Neutrophil (primary cell): ENCODE data around the gene UNC79.
"Not testable (repeated sequence)": the region's sequence is repeated elsewhere in the genome, so short reads cannot be mapped to it uniquely, and the experiment has no call there.

Experiments used
- H3K27ac ChIP-seq: fragments of 200-600 bp; sonication (generic); 2 replicates; pipeline ENCODE4 v1.5.1; 2016; ENCODE audit warnings: mild to moderate bottlenecking, moderate library complexity
- H3K27me3 ChIP-seq: fragments of 200-600 bp; sonication (generic); 2 replicates; pipeline ENCODE4 v1.6.0; 2016; ENCODE audit warnings: mild to moderate bottlenecking
- H3K36me3 ChIP-seq: fragments of 200-600 bp; sonication (generic); 2 replicates; pipeline ENCODE4 v1.5.1; 2017
- H3K4me1 ChIP-seq, 2 experiments: fragments of 200-600 bp in 1 of 2; sonication (generic) in 1 of 2; 1 replicate in 1 of 2; 2 replicates in 1 of 2; pipeline versions ENCODE4 v1.5.1 to v1.6.1; 2013 to 2016; ENCODE audit warnings: low read depth in 1 of 2, low read length in 1 of 2, mild to moderate bottlenecking in 1 of 2, moderate library complexity in 1 of 2; ENCODE audit not compliant: control insufficient read depth in 1 of 2, insufficient read depth in 1 of 2
- H3K4me3 ChIP-seq, 2 experiments: fragments of 200-600 bp in 1 of 2; sonication (generic) in 1 of 2; 1 replicate in 1 of 2; 2 replicates in 1 of 2; pipeline ENCODE4 v1.5.1; 2013 to 2016; ENCODE audit warnings: low read depth in 1 of 2, low read length in 1 of 2, mild to moderate bottlenecking in 1 of 2, moderate library complexity in 1 of 2
- H3K9me3 ChIP-seq: fragments of 200-600 bp; sonication (generic); 2 replicates; pipeline ENCODE4 v1.5.1; 2016
- TF ChIP-seq, protein P1 (sequence below): fragments of 200-600 bp; sonication (generic); IDR thresholded peaks from 2 replicates; pipeline ENCODE4 v1.5.1; 2016; ENCODE audit warnings: antibody characterized with exemption

UNC79 gene

GRCh38 chr14:93496856-93497741, 66.4 kb downstream of the UNC79 start:
- no peak overlapping the region for H3K4me3 ChIP-seq
- H3K4me1 ChIP-seq: no peaks in the 10 kb centered on the region

GRCh38 chr14:93510056-93510455, 79.3 kb downstream of the UNC79 start:
- Histone ChIP-seq H3K27ac (no peak overlapping the region), H3K4me3 (no peak overlapping the region), H3K4me1 (no peaks in the 10 kb centered on the region), H3K9me3 (no peaks in the 10 kb centered on the region), H3K27me3 (peaks cover 10% of the 10 kb centered on the region), H3K36me3 (no peaks in the 10 kb centered on the region)
- TF ChIP-seq, protein P1, sequence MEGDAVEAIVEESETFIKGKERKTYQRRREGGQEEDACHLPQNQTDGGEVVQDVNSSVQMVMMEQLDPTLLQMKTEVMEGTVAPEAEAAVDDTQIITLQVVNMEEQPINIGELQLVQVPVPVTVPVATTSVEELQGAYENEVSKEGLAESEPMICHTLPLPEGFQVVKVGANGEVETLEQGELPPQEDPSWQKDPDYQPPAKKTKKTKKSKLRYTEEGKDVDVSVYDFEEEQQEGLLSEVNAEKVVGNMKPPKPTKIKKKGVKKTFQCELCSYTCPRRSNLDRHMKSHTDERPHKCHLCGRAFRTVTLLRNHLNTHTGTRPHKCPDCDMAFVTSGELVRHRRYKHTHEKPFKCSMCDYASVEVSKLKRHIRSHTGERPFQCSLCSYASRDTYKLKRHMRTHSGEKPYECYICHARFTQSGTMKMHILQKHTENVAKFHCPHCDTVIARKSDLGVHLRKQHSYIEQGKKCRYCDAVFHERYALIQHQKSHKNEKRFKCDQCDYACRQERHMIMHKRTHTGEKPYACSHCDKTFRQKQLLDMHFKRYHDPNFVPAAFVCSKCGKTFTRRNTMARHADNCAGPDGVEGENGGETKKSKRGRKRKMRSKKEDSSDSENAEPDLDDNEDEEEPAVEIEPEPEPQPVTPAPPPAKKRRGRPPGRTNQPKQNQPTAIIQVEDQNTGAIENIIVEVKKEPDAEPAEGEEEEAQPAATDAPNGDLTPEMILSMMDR: no peak

More at GRCh38 chr14:93496856-93497741, 66.4 kb downstream of the UNC79 start:
- Histone ChIP-seq H3K9me3 (no peaks in the 10 kb centered on the region), H3K27me3 (peaks cover 7% of the 10 kb centered on the region), H3K27ac (no peak overlapping the region), H3K36me3 (no peaks in the 10 kb centered on the region)
- TF ChIP-seq, protein P1: no peak

DNA sequence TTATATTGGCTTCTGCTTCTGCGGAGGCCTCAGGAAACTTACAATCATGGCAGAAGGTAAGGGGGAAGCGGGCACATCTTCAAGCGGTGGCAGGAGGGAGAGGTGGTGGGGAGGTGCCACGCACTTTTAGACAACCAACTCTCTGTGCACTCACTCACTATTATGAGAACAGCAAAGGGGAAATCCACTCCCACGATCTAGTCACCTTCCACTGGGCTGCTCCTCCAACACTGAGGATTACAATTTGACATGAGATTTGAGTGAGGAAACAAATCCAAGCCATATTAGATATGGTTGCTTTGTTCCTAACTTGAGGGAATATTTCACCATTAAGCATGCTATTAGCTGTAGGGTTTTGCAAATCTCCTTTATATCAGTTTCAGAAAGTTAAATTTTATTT, 80.3 kb downstream of the UNC79 start:
- no peaks in the 10 kb centered on the region for H3K4me1 ChIP-seq
- no peak overlapping the region for H3K4me3 ChIP-seq
- H3K27ac ChIP-seq: no peak overlapping the region
- no peaks in the 10 kb centered on the region for H3K36me3 ChIP-seq
- H3K27me3 ChIP-seq: peaks cover 8% of the 10 kb centered on the region
- H3K9me3 ChIP-seq: no peaks in the 10 kb centered on the region
- TF ChIP-seq, protein P1: no peak

DNA sequence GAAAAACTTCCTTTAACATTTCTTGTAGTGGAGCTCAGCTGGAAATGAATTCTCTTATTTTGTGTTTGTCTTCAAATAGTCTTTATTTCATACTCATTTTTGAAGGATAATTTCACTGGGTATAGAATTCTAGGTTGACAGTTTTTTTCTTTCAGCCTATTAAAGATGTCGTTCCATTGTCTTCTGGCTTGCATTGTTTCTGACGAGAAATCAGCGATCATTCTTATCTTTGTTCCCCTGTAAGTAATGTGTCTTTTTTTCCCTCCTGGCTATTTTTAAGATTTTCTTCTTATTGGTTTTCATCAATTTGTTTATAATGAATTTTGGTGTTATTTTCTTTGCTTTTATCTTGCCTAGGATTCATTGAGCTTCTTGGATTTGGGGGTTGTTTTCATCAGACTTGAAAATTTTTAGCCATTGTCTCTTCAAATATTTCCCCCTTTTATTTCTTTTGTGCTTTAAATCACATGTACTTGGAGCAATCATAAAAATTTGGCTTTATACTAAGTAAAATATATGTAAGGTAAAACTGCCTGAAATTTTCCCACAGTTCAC, 89.4 kb downstream of the UNC79 start:
- TF ChIP-seq, protein P1: no peak

GRCh38 chr14:93522221-93522620, 91.5 kb downstream of the UNC79 start:
- Histone ChIP-seq H3K4me1 (peaks cover 4 to 5% of the 10 kb centered on the region in 2 experiments), H3K27me3 (peaks cover 4% of the 10 kb centered on the region), H3K4me3 (no peak overlapping the region), H3K27ac (no peak overlapping the region), H3K36me3 (no peaks in the 10 kb centered on the region), H3K9me3 (peaks cover 10% of the 10 kb centered on the region)
- TF ChIP-seq, protein P1: no peak

More for the DNA sequence above, 89.4 kb downstream of the UNC79 start:
- Histone ChIP-seq H3K4me1 (no peaks in the 10 kb centered on the region), H3K27ac (no peak overlapping the region), H3K36me3 (no peaks in the 10 kb centered on the region), H3K4me3 (no peak overlapping the region), H3K9me3 (peaks cover 10% of the 10 kb centered on the region), H3K27me3 (peaks cover 9% of the 10 kb centered on the region)

- not testable (repeated sequence) for H3K27me3 ChIP-seq, H3K4me1 ChIP-seq, H3K4me3 ChIP-seq, H3K27ac ChIP-seq, H3K9me3 ChIP-seq, H3K36me3 ChIP-seq
Observed at GRCh38 chr14:93525216-93525615, 94.5 kb downstream of the UNC79 start.
